GF-D8 (cell line): ENCODE data around the gene DDX1.
"Not testable (repeated sequence)": the region's sequence is repeated elsewhere in the genome, so short reads cannot be mapped to it uniquely, and the experiment has no call there.

Experiments
- DNase-seq: peaks from one replicate; lab custom pipeline; 2025; lab: John Stamatoyannopoulos, UW

DDX1 gene

DNA sequence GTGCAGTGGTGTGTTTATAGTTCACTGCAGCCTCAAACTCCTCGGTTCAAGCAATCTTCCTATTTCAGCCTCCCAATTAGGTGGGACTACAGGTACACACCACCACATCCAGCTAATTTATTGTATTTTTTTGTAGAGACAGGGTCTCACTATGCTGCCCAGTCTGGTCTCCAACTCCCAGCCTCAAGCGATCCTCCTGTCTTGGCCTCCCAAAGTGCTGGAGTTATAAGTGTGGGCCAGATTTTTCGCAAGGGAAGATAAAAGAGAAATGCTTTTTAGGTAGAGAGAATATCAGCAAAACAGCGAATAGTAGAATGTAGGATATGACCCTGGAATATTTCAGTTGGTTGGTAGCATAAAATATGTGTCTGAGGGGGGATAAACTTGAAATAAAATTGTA, 4.3 kb downstream of the DDX1 start:
- DNase-seq, result no peak

- no peak for DNase-seq
Observed at GRCh38 chr2:15596350-15596749, 4.7 kb downstream of the DDX1 start.

DNA sequence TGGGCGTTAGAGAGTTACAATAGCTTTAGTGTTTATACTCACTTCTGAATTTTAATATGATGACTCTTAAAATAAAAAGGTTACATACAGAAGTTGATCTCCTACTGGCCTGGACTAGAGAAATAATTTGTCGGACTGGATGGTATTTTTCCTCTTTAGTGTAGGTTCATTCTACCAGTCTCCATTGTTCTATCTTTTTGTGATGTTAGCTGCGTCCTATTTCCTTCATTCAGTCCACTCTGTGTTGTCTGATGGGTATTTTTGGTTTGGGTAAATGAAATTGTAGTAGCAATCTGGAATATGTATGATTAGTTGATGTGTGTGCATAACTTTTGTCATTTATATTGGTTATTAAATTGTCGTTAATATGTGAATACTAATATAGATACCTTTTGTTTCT, 5.3 kb downstream of the DDX1 start:
- DNase-seq, result no peak

DNA sequence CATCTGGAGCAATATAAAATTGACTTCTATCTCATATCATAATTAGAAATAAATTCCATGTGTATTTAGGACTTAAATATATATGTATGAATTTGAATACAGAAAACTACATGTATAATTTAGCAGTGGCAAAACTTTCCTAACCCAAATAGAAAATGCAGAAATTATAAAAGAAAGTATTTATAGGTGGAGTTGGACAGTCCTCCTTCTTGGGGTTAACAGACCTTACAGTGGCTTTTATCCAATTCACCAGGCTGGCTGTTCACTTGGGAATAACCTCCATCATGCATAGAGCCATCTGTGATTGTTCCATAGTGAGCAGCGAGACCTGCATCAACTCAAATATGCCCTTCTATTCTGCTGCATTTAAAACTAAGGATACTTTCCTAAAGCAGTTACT, 8.3 kb downstream of the DDX1 start:
- no peak for DNase-seq

DNA sequence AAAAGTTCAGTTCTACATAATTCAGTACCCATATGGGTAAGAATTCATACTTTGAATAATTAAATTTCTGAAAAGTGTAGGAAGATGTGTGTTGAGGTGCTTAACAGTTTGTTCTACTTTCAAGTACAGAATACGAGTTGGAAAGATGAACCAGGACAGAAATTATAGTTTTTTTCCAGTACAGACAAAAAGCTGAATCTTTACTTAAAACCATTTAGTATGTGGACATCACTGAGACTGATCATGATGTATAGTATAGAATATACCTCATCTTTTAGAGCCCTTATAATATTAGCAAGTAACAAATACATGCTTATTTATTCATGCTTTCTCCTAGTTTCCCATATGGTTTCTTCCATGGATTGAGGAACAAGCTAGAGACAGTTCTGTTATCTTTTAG, 10.0 kb downstream of the DDX1 start:
- no peak for DNase-seq

DNA sequence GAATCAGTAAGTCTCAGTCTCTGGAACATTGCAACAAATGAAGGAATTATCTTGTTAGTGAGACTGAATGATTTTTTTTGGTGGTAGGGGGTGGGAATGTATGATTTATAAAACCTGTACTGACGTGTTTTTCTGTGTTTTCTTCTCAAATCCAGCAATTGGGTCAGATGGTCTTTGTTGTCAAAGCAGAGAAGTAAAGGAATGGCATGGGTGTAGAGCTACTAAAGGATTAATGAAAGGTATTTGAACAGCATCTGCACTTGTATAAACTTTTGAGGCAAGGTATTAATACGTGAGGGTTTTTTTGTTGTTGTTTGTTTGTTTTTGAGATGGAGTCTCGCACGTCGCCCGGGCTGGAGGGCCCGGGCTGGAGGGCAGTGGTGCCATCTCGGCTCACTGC, 10.7 kb downstream of the DDX1 start:
- no peak for DNase-seq

- no peak for DNase-seq
Observed at GRCh38 chr2:15603044-15603765, 11.5 kb downstream of the DDX1 start.

DNA sequence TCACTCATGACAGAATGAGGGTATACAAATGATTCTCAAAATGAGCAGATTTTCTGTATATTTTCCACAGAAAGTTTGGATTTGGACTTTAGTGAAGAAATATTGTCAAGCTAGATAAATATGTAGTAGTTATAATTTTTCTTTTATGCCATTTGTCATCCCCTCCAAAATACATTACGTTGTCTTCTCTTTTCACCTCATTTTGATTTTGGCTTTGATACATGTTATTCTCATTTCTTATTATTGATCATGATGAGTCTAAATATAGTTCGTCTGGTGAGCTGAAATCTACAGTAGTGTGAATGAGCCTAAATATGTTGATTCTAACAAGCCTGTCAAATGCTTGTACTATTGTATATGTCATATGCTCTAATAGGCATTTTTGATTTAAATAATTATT, 12.3 kb downstream of the DDX1 start:
- no peak for DNase-seq

- no peak for DNase-seq
Observed at GRCh38 chr2:15605721-15606120, 14.1 kb downstream of the DDX1 start.

GRCh38 chr2:15606481-15607441, 15.1 kb downstream of the DDX1 start:
- DNase-seq, result no peak

- no peak for DNase-seq
Observed at GRCh38 chr2:15607709-15608391, 16.2 kb downstream of the DDX1 start.

- no peak for DNase-seq
Observed at GRCh38 chr2:15608392-15608761, 16.7 kb downstream of the DDX1 start.

GRCh38 chr2:15609341-15610042, 17.8 kb downstream of the DDX1 start:
- DNase-seq, result no peak

- no peak for DNase-seq
Observed at GRCh38 chr2:15610430-15610952, 18.8 kb downstream of the DDX1 start.

DNA sequence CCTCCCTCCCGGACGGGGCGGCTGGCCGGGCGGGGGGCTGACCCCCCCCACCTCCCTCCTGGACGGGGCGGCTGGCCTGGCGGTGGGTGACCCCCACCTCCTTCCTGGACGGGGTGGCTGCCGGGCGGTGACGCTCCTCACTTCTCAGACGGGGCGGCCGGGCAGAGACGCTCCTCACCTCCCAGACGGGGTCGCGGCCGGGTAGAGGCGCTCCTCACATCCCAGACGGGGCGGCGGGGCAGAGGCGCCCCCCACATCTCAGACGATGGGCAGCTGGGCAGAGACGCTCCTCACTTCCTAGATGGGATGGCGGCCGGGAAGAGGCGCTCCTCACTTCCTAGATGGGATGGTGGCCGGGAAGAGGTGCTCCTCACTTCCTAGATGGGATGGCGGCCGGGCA, 20.4 kb downstream of the DDX1 start:
- not testable (repeated sequence) for DNase-seq

DNA sequence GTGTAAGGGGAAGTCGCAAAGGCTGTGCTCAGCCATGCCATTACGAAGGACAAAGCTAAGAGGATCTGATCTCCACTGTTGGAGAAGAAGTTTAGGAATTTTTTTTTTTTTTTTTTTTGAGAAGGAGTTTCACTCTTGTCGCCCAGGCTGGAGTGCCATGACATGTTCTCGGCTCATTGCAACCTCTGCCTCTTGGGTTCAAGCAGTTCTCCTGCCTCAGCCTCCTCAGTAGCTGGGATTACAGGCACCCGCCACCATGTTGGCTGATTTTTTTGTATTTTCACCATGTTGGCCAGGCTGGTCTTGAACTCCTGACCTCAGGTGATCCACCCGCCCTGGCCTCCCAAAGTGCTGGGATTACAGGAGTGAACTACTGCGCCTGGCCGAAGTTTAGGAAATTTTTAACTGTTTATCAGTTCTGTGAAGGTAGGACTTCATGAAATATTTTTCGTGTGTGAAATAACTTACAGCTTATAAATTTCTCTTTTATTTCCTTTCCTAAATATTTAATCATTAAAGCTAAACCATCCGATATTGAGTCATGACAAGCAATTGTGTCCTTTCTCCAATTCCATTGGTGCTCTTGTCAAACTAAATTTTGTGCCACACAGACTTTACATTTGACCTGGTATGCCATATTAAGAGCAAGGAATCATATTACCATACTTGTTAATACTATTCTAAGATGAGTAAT, 22.2 kb downstream of the DDX1 start:
- DNase-seq, result no peak

DNA sequence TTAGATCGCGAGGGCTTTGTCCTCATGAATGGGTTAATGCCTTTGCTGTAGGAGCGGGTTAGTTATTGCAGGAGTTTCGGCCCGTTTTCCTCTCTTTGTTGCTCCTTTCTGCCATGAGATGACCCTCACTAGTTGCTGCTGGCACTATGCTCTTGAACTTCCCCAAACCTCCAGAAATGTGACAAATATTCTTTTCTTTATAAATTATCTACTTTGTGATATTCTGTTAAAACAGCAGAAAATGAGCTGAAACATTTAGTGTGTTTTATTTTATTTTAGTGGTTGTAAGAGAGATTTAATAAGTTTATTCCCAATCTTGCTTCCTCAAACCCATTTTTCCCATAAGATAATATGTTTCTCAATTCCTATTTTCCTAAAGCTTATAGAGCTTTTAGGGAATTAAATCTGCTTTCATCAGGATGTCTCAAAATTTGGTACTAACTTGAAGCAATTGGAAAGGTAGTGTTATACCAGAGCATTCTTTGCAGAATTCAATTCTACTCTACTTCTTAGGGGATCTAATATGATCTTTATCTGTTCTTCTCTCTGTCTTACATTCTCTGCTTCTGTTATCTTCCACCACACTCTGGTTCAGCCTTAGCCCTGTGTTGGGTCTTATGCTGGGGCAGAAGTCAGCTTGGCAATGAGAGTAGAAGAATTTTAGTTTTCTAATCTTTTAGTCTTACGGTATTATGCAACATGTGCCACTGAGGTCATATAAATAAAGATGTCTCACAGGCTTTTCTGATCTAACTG, 23.1 kb downstream of the DDX1 start:
- DNase-seq, result no peak

- DNase-seq, result no peak
Observed at GRCh38 chr2:15615301-15615920, 23.7 kb downstream of the DDX1 start.

DNA sequence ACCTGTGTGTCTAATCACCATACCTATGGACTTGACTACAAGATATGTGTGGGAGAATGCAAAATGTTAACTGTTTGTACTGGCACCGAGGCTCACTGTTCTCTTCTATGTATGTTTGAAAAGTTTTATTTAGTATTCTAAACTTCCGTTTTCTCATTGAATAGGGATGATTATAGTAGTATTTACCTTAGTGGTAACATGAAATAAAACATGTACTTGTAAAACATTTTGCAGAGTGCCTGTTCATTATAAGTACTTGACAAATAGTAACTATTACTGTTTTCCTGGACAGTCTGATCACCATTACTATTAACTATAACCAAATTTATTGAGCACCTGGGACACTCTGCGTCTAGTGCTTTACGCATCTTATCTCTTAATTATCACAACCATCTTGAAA, 24.8 kb downstream of the DDX1 start:
- no peak for DNase-seq
